ENCODE measurements around the gene PTPN5. TPM values are rescaled to one million over a fixed set of nuclear protein-coding genes. Genes with fewer than 3 reads are reported as not detected.
"Not testable (repeated sequence)": the region's sequence is repeated elsewhere in the genome, so short reads cannot be mapped to it uniquely, and the experiment has no call there.

Gene PTPN5
- not detected for total RNA-seq

- Mint-ChIP-seq H3K9me3 (ENCODE audit: low read depth) (no peaks in the 10 kb centered on the region), H3K4me1 (no peaks in the 10 kb centered on the region), H3K27me3 (peaks cover 70% of the 10 kb centered on the region), H3K36me3 (no peaks in the 10 kb centered on the region), H3K27ac (no peak within 1 kb of the TSS), H3K4me3 (no peak within 1 kb of the TSS)
- CTCF ChIA-PET: interaction anchor here (1.0 kb wide), 1 partner anchor 12 kb away, joined by 4 read pairs; no protein-coding TSS in a partner anchor
- no peak for DNase-seq
- ATAC-seq: no peak
Measured at GRCh38 chr11:18791207-18791968, at the start of gene PTPN5. TSS of gene PTPN5 (minus strand) at chr11:18791798. CDS start at chr11:18771958, 19,840 bp downstream.

GRCh38 chr11:18836417-18836816 lies 44.8 kb upstream of the PTPN5 start:
- Mint-ChIP-seq H3K4me3 (no peak overlapping the region), H3K4me1 (no peaks in the 10 kb centered on the region), H3K36me3 (peaks cover 1% of the 10 kb centered on the region), H3K27me3 (peaks cover 36% of the 10 kb centered on the region), H3K27ac (no peak overlapping the region), H3K9me3 (ENCODE audit: low read depth) (peaks cover 11% of the 10 kb centered on the region)
- ATAC-seq (no peak), DNase-seq (no peak)
- CTCF ChIA-PET: interaction anchor here (1.1 kb wide), 1 partner anchor 10 kb away, joined by 3 read pairs; no protein-coding TSS in a partner anchor

- DNase-seq (no peak), ATAC-seq (no peak)
- Mint-ChIP-seq H3K36me3 (peaks cover 1% of the 10 kb centered on the region), H3K9me3 (ENCODE audit: low read depth) (peaks cover 7% of the 10 kb centered on the region), H3K4me3 (no peak overlapping the region), H3K4me1 (no peaks in the 10 kb centered on the region), H3K27me3 (peaks cover 38% of the 10 kb centered on the region), H3K27ac (no peak overlapping the region)
- CTCF ChIA-PET: interaction anchor here (1.1 kb wide), 1 partner anchor 9 kb away, joined by 3 read pairs; no protein-coding TSS in a partner anchor
Measured at GRCh38 chr11:18834754-18835466, 43.3 kb upstream of the PTPN5 start.

GRCh38 chr11:18820160-18820559 lies 28.6 kb upstream of the PTPN5 start:
- peaks cover 30% of the 10 kb centered on the region for H3K27me3 Mint-ChIP-seq
- CTCF ChIA-PET; H3K4me1 Mint-ChIP-seq; H3K4me3 Mint-ChIP-seq; H3K36me3 Mint-ChIP-seq; H3K27ac Mint-ChIP-seq; H3K9me3 Mint-ChIP-seq (ENCODE audit: low read depth); ATAC-seq; DNase-seq: not testable (repeated sequence)

GRCh38 chr11:18804199-18804999 lies 12.8 kb upstream of the PTPN5 start:
- peaks cover 1% of the 10 kb centered on the region for H3K4me1 Mint-ChIP-seq
- H3K27ac Mint-ChIP-seq: no peak overlapping the region
- ATAC-seq (no peak), DNase-seq (no peak)
- no peaks in the 10 kb centered on the region for H3K9me3 Mint-ChIP-seq (ENCODE audit: low read depth)
- peaks cover 54% of the 10 kb centered on the region for H3K27me3 Mint-ChIP-seq
- H3K36me3 Mint-ChIP-seq: no peaks in the 10 kb centered on the region
- CTCF ChIA-PET: interaction anchor here (1.3 kb wide), 1 partner anchor 9 kb away, joined by 3 read pairs; no protein-coding TSS in a partner anchor
- no peak overlapping the region for H3K4me3 Mint-ChIP-seq

GRCh38 chr11:18802381-18803257 lies 11.0 kb upstream of the PTPN5 start:
- no peak overlapping the region for H3K27ac Mint-ChIP-seq
- peaks cover 7% of the 10 kb centered on the region for H3K4me1 Mint-ChIP-seq
- no peak overlapping the region for H3K4me3 Mint-ChIP-seq
- no peaks in the 10 kb centered on the region for H3K9me3 Mint-ChIP-seq (ENCODE audit: low read depth)
- ATAC-seq: no peak
- H3K27me3 Mint-ChIP-seq: peaks cover 55% of the 10 kb centered on the region
- no peaks in the 10 kb centered on the region for H3K36me3 Mint-ChIP-seq
- DNase-seq: peak; percentile 60
- CTCF ChIA-PET: interaction anchor here (0.8 to 3.1 kb wide), 9 partner anchors 11 to 687 kb away, joined by 3 to 22 read pairs (median 4); no protein-coding TSS in a partner anchor

GRCh38 chr11:18798799-18799469 lies 7.3 kb upstream of the PTPN5 start:
- CTCF ChIA-PET: interaction anchor here (0.9 to 1.5 kb wide), 4 partner anchors 11 to 683 kb away, joined by 3 to 6 read pairs (median 3); no protein-coding TSS in a partner anchor
- H3K27ac Mint-ChIP-seq: no peak overlapping the region
- ATAC-seq: peak; percentile 58
- no peak overlapping the region for H3K4me3 Mint-ChIP-seq
- H3K9me3 Mint-ChIP-seq (ENCODE audit: low read depth): no peaks in the 10 kb centered on the region
- H3K27me3 Mint-ChIP-seq: peaks cover 50% of the 10 kb centered on the region
- no peaks in the 10 kb centered on the region for H3K36me3 Mint-ChIP-seq
- DNase-seq: no peak
- peaks cover 7% of the 10 kb centered on the region for H3K4me1 Mint-ChIP-seq

GRCh38 chr11:18794956-18795355 lies 3.4 kb upstream of the PTPN5 start:
- Mint-ChIP-seq H3K9me3 (ENCODE audit: low read depth) (no peaks in the 10 kb centered on the region), H3K4me1 (peaks cover 6% of the 10 kb centered on the region), H3K4me3 (no peak overlapping the region), H3K27ac (no peak overlapping the region), H3K36me3 (no peaks in the 10 kb centered on the region), H3K27me3 (peaks cover 53% of the 10 kb centered on the region)
- ATAC-seq: no peak
- CTCF ChIA-PET: interaction anchor here (0.7 to 2.4 kb wide), 2 partner anchors 16 to 73 kb away, joined by 3 to 7 read pairs; no protein-coding TSS in a partner anchor
- DNase-seq: no peak

GRCh38 chr11:18792827-18793226 lies 1.2 kb upstream of the PTPN5 start:
- Mint-ChIP-seq H3K27ac (no peak overlapping the region), H3K4me1 (peaks cover 1% of the 10 kb centered on the region), H3K4me3 (no peak overlapping the region), H3K27me3 (peaks cover 67% of the 10 kb centered on the region), H3K36me3 (no peaks in the 10 kb centered on the region), H3K9me3 (ENCODE audit: low read depth) (no peaks in the 10 kb centered on the region)
- ATAC-seq: no peak
- CTCF ChIA-PET: interaction anchor here (0.6 kb wide), 2 partner anchors 22 to 683 kb away, joined by 3 read pairs; no protein-coding TSS in a partner anchor
- DNase-seq: no peak

- no peaks in the 10 kb centered on the region for H3K36me3 Mint-ChIP-seq
- ATAC-seq: no peak
- H3K9me3 Mint-ChIP-seq (ENCODE audit: low read depth): no peaks in the 10 kb centered on the region
- CTCF ChIA-PET: interaction anchor here (0.6 kb wide), 2 partner anchors 23 to 683 kb away, joined by 3 read pairs; no protein-coding TSS in a partner anchor
- H3K4me3 Mint-ChIP-seq: no peak overlapping the region
- no peaks in the 10 kb centered on the region for H3K4me1 Mint-ChIP-seq
- peaks cover 68% of the 10 kb centered on the region for H3K27me3 Mint-ChIP-seq
- H3K27ac Mint-ChIP-seq: no peak overlapping the region
- DNase-seq: no peak
Measured at GRCh38 chr11:18791969-18792628, 501 bp upstream of the PTPN5 start.

- CTCF ChIA-PET: interaction anchor here (1.0 kb wide), 1 partner anchor 12 kb away, joined by 4 read pairs; no protein-coding TSS in a partner anchor
- no peaks in the 10 kb centered on the region for H3K36me3 Mint-ChIP-seq
- no peak overlapping the region for H3K27ac Mint-ChIP-seq
- peaks cover 73% of the 10 kb centered on the region for H3K27me3 Mint-ChIP-seq
- no peaks in the 10 kb centered on the region for H3K9me3 Mint-ChIP-seq (ENCODE audit: low read depth)
- no peaks in the 10 kb centered on the region for H3K4me1 Mint-ChIP-seq
- H3K4me3 Mint-ChIP-seq: no peak overlapping the region
- DNase-seq (no peak), ATAC-seq (no peak)
Measured at GRCh38 chr11:18790883-18791206, 753 bp downstream of the PTPN5 start.
